SJSA1 (cell line): ENCODE measurements around the gene ZNF366. TPM values are rescaled to one million over a fixed set of nuclear protein-coding genes. Genes with fewer than 3 reads are reported as not detected.

Experiments
- DNase-seq, 2 experiments: peaks; one replicate each; pipeline ENCODE4 v3.0.0-alpha.2; 2015 to 2020; ENCODE audit warnings: low spot score in 2 of 2, low read depth in 1 of 2
- H3K27ac ChIP-seq: fragments of 250-450 bp; sonication (Bioruptor Pico); 2 replicates; pipeline ENCODE4 v1.5.1; 2020; ENCODE audit warnings: mild to moderate bottlenecking, moderate library complexity
- H3K27me3 ChIP-seq: fragments of 250-450 bp; sonication (Bioruptor Pico); replicated peaks from 2 replicates; pipeline ENCODE4 v1.5.1; 2020; ENCODE audit warnings: mild to moderate bottlenecking, moderate library complexity
- H3K36me3 ChIP-seq: fragments of 250-450 bp; sonication (Bioruptor Pico); 2 replicates; pipeline ENCODE4 v1.5.1; 2020; ENCODE audit warnings: mild to moderate bottlenecking
- H3K4me1 ChIP-seq: fragments of 250-450 bp; sonication (Bioruptor Pico); replicated peaks from 2 replicates; pipeline ENCODE4 v1.6.1; 2021; ENCODE audit warnings: mild to moderate bottlenecking
- H3K4me3 ChIP-seq: fragments of 250-450 bp; sonication (Bioruptor Pico); 2 replicates; pipeline ENCODE4 v1.5.1; 2020; ENCODE audit warnings: mild to moderate bottlenecking
- H3K9me3 ChIP-seq: fragments of 250-450 bp; sonication (Bioruptor Pico); replicated peaks from 2 replicates; pipeline ENCODE4 v1.5.1; 2020; ENCODE audit warnings: mild to moderate bottlenecking
- total RNA-seq: library from RNA; depleted of rRNA; stranded (reverse); fragments of >200 nt; shearing (Covaris generic); gene quantifications from 2 replicates; pipeline ENCODE4 v1.2.3, GENCODE V29; 2014

The ZNF366 gene
- total RNA-seq, 1 experiment from 2014 or later = not detected

- Histone ChIP-seq H3K4me3 (no peak overlapping the region), H3K9me3 (no peaks in the 10 kb centered on the region), H3K36me3 (no peaks in the 10 kb centered on the region), H3K27ac (no peak overlapping the region), H3K4me1 (peaks cover 6% of the 10 kb centered on the region; the same call in 1 of the 2 replicates), H3K27me3 (no peaks in the 10 kb centered on the region)
- no peak for DNase-seq
These were observed 30.0 kb downstream of the ZNF366 start for GRCh38 chr5:72477176-72477575.

GRCh38 chr5:72476721-72477120, 30.5 kb downstream of the ZNF366 start:
- no peak overlapping the region for H3K27ac ChIP-seq
- H3K9me3 ChIP-seq = no peaks in the 10 kb centered on the region
- DNase-seq = no peak
- peaks cover 11% of the 10 kb centered on the region; the same call in 1 of the 2 replicates for H3K4me1 ChIP-seq
- H3K36me3 ChIP-seq = no peaks in the 10 kb centered on the region
- H3K27me3 ChIP-seq = no peaks in the 10 kb centered on the region
- H3K4me3 ChIP-seq = no peak overlapping the region

GRCh38 chr5:72476275-72476674, 30.9 kb downstream of the ZNF366 start:
- Histone ChIP-seq H3K27ac (no peak overlapping the region), H3K27me3 (no peaks in the 10 kb centered on the region), H3K4me3 (no peak overlapping the region), H3K36me3 (no peaks in the 10 kb centered on the region), H3K9me3 (no peaks in the 10 kb centered on the region), H3K4me1 (peaks cover 13% of the 10 kb centered on the region)
- no peak for DNase-seq

DNA sequence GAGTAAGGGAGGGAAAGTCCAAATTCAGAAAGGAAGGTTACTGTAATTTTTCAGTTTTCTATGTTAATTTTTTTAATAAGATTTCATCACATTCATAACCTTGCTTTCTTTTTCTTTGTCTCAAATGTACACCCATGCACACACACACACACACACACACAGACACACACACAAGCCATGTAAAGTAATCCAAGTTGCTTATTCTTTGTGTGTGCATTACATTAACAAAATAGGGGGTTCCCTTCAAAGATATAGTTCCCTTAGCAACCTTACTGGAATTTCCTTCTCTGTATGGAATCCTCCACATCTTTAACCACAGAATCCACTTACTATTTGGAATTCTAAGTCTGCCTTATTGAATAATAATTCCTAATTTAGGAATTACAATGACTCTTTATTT, 32.7 kb downstream of the ZNF366 start:
- Histone ChIP-seq H3K4me1 (peaks cover 24% of the 10 kb centered on the region), H3K27ac (no peak overlapping the region), H3K9me3 (no peaks in the 10 kb centered on the region), H3K4me3 (no peak overlapping the region), H3K36me3 (no peaks in the 10 kb centered on the region), H3K27me3 (no peaks in the 10 kb centered on the region)
- DNase-seq = no peak

DNA sequence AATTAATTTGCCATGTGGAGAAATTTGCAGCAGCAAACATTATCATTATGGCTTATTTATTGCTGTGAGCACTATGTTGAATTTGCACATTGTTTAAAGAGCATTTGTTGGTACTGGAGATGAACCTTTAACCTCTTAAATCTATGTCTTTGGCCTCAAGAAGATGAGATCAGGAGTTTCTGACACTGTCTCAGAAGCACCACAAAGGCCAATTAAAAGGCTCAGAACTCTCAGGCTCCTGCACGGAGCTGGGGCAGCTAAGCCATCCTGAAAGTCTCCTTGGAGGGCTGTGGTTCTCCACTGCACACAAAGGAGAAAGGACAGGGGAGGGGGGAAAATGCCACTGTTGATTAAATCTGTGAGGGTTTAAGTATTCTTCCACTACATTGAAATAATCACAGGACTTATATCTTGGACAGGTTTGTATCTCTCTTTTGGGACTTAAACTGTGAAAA, 33.1 kb downstream of the ZNF366 start:
- DNase-seq = no peak
- H3K36me3 ChIP-seq = no peaks in the 10 kb centered on the region
- no peaks in the 10 kb centered on the region for H3K27me3 ChIP-seq
- peaks cover 24% of the 10 kb centered on the region for H3K4me1 ChIP-seq
- no peaks in the 10 kb centered on the region for H3K9me3 ChIP-seq
- no peak overlapping the region for H3K27ac ChIP-seq
- H3K4me3 ChIP-seq = no peak overlapping the region

DNA sequence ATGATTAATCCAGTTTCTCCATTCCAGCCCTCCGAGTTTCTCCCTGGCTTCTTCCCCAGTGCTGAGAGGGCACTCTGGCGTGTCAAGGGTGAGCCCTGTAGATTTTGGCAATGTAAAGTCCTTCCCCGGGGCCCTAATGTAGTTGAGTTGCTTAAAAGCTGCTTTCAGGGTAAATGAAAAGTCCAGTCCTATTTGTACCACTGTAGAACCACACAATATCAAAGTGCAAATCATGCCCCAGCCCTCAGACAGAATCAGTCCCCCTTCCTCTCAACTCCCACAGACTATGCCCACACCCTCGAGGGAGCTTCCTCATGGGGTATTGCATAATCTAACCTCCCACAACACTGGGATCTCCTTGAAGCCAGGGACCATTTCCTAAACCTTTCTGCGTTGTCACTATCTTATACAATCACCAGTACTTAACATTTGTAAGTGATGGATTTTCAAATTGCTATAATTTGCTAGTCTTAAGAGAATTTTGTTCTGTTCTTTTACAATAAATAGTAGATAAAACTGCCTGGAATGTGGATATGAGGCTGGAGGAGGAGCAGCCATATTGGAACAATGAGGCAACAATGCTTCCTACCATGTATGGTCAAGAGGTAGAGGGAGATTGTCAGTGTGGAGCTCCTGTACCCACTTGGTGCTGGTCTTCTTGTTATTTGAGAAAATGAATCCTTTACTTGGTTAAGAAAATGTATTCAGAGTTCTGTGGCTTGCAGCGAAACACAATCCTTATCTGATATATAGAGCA, 34.4 kb downstream of the ZNF366 start:
- H3K9me3 ChIP-seq = no peaks in the 10 kb centered on the region
- no peaks in the 10 kb centered on the region for H3K27me3 ChIP-seq
- no peak for DNase-seq
- H3K27ac ChIP-seq = no peak overlapping the region
- no peaks in the 10 kb centered on the region for H3K36me3 ChIP-seq
- H3K4me3 ChIP-seq = no peak overlapping the region
- peaks cover 29% of the 10 kb centered on the region for H3K4me1 ChIP-seq

- H3K27me3 ChIP-seq = no peaks in the 10 kb centered on the region
- H3K36me3 ChIP-seq = no peaks in the 10 kb centered on the region
- DNase-seq = no peak
- no peaks in the 10 kb centered on the region for H3K9me3 ChIP-seq
- no peak overlapping the region for H3K27ac ChIP-seq
- H3K4me3 ChIP-seq = no peak overlapping the region
- H3K4me1 ChIP-seq = peaks cover 34% of the 10 kb centered on the region
These were observed 35.2 kb downstream of the ZNF366 start for GRCh38 chr5:72472031-72472430.

DNA sequence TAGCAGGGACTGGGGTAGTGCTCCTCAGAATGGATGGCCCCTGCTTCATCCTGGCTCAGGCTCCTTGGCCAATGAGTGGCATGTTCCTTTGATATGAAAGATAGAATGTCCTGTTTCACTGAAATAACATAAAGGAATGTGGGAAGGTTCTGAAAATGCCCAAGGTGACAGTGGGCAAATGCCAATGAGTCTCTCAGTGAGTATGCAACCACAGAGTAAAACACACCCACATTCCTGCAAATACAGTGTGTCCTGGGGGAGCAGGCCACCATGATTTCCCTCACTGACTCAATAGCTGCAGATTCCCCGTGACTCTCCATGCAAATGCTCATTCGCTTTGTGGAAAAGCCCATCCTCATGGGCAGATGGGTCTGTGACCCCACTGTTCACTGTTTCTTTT, 36.4 kb downstream of the ZNF366 start:
- Histone ChIP-seq H3K4me3 (no peak overlapping the region), H3K36me3 (no peaks in the 10 kb centered on the region), H3K9me3 (no peaks in the 10 kb centered on the region), H3K27ac (peak overlapping the region; percentile 68), H3K4me1 (peaks cover 39% of the 10 kb centered on the region), H3K27me3 (no peaks in the 10 kb centered on the region)
- DNase-seq = peak; percentile 63 to 77

DNA sequence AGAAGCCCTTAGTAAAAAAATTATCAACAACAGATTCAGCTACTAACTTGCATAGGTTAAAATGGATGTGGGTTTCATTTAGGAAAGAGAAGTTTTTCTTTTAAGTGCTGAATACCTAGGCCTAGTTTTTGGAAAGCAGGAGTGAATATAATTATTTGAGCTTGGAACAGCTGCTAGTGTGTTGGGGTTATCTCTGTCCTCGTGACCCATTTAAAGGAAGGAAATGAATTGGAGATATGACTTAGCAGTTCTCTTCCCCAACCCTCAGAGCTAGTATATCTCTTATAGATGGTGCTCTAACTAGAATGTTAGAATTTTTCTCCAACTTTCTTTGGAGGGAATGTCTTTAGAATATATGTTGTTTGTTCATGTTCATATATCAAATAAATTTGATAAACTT, 38.6 kb downstream of the ZNF366 start:
- H3K27ac ChIP-seq = no peak overlapping the region
- peaks cover 42% of the 10 kb centered on the region for H3K4me1 ChIP-seq
- no peaks in the 10 kb centered on the region for H3K36me3 ChIP-seq
- H3K4me3 ChIP-seq = no peak overlapping the region
- no peak for DNase-seq
- H3K27me3 ChIP-seq = no peaks in the 10 kb centered on the region
- no peaks in the 10 kb centered on the region for H3K9me3 ChIP-seq

GRCh38 chr5:72468024-72468423, 39.2 kb downstream of the ZNF366 start:
- Histone ChIP-seq H3K4me1 (peaks cover 42% of the 10 kb centered on the region), H3K36me3 (no peaks in the 10 kb centered on the region), H3K27ac (peak overlapping the region; percentile 6; the same call in 1 of the 2 replicates), H3K4me3 (no peak overlapping the region), H3K27me3 (no peaks in the 10 kb centered on the region), H3K9me3 (no peaks in the 10 kb centered on the region)
- DNase-seq = no peak

DNA sequence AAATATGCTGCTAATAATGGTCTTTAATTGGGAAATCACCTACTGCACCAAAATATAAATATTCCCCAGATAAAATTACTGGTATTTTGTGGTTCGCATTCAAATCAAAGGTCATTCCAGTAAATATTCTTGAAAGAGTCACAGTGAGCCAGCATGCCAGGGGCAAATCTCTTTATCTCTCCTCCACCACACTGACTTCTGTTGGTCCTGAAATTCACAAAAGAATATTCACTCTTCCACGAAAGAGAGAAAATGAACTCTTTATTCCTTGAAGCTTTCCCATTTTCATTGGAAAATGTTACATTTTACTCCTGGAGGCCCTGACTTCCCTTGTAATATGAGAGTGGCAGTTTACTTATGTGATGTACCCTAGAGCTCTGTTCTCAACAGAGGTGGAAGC, 39.7 kb downstream of the ZNF366 start:
- DNase-seq = no peak
- Histone ChIP-seq H3K27me3 (no peaks in the 10 kb centered on the region), H3K9me3 (no peaks in the 10 kb centered on the region), H3K27ac (peak overlapping the region; percentile 6; the same call in 1 of the 2 replicates), H3K4me1 (peaks cover 42% of the 10 kb centered on the region), H3K4me3 (no peak overlapping the region), H3K36me3 (no peaks in the 10 kb centered on the region)

DNA sequence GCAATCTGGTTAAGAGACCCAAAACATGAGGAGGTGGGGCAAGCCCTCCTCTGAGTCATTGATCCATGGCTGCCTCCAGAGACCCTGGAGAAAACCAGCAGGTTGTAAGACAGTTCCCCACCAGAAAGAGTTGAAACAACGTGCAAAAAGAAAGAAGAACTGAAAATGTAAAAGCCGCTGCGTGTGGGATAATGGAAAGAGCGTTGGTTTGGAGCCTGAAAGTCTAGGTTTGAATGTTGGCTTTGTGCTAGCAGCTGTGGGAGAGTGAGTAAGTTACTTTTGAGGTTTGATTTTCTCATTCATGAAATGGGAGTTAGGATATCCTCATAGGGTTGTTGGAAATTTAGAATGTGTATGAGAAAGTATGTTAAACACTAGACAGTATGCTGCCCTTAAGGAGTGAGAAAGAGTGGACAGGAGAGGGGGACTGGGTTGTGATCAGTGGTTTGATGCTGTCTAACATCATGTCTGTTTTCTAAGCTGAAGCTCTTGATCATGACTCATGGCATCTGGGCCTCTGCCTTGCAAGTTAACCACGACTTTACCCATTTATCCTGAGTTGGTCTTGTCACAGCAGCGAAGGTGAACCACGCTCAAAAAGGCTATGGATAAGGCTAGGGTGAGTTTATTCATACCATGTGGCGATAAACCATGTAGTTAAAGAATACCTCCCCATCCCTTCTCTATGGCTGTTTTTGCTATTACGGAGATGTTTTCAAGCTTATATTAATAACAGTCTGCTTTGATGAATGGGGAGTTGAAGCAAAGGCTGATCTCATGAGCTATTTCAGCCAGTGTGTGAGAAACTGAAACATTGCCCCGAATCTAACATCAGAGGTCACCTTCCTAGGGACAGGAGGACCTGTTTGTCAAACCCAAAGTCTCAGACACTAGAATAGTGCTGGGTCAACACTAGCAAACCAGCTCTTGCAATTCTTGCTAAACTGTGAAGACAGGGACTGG, 41.3 kb downstream of the ZNF366 start:
- H3K9me3 ChIP-seq = no peaks in the 10 kb centered on the region
- no peaks in the 10 kb centered on the region for H3K27me3 ChIP-seq
- no peaks in the 10 kb centered on the region for H3K36me3 ChIP-seq
- H3K4me3 ChIP-seq = no peak overlapping the region
- H3K27ac ChIP-seq = peak overlapping the region; percentile 59
- peak in 1 of 2 experiments; percentile 36 for DNase-seq
- peaks cover 30% of the 10 kb centered on the region for H3K4me1 ChIP-seq

- no peaks in the 10 kb centered on the region for H3K36me3 ChIP-seq
- no peak for DNase-seq
- H3K27me3 ChIP-seq = no peaks in the 10 kb centered on the region
- H3K4me3 ChIP-seq = no peak overlapping the region
- H3K27ac ChIP-seq = peak overlapping the region; percentile 59
- no peaks in the 10 kb centered on the region for H3K9me3 ChIP-seq
- peaks cover 24% of the 10 kb centered on the region for H3K4me1 ChIP-seq
These were observed 42.1 kb downstream of the ZNF366 start for GRCh38 chr5:72465066-72465465.

DNA sequence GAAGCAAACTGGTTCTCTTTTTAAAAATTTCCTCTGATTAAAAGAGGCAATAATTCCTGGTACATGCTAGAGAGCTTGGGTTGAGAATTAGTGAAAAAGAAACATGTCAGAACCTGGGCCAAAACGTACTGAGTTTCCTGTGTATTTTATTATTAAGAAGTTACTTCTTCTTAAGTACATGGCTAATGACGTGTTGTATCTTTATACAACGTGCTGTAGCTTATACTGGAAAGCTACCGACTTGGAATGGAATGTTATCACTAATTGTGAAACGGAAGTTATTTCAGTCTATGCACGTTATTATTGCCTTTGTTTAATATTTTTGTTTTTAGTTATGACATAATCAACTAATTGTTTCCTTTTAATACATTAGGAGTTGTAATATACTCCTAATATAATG, 43.1 kb downstream of the ZNF366 start:
- no peaks in the 10 kb centered on the region for H3K27me3 ChIP-seq
- no peaks in the 10 kb centered on the region for H3K9me3 ChIP-seq
- no peak for DNase-seq
- no peak overlapping the region for H3K27ac ChIP-seq
- no peaks in the 10 kb centered on the region for H3K36me3 ChIP-seq
- no peak overlapping the region for H3K4me3 ChIP-seq
- H3K4me1 ChIP-seq = peaks cover 24% of the 10 kb centered on the region
